GM23338 (cell line): ENCODE data around the gene IL11.

Source experiments
- EZH2 ChIP-seq: fragments of 200-600 bp; sonication (generic); IDR thresholded peaks from one replicate; pipeline ENCODE4 v1.8.0; 2017; ENCODE audit warnings: antibody characterized with exemption, mild to moderate bottlenecking, low read depth; ENCODE audit not compliant: unreplicated experiment
- POLR2AphosphoS5 ChIP-seq: IDR thresholded peaks from 2 replicates; pipeline ENCODE4 v1.6.1; 2016; ENCODE audit warnings: antibody characterized with exemption, low read depth
- TF ChIP-seq, protein P1 (sequence below), 2 experiments: fragments of 200-600 bp in 1 of 2; sonication (generic) in 1 of 2; conservative IDR thresholded peaks; 2 replicates each; pipeline versions ENCODE4 v1.5.1 to v1.6.1; 2016 to 2017; ENCODE audit warnings: antibody characterized with exemption in 2 of 2, low read depth in 2 of 2, mild to moderate bottlenecking in 2 of 2, moderate library complexity in 1 of 2

DNA sequence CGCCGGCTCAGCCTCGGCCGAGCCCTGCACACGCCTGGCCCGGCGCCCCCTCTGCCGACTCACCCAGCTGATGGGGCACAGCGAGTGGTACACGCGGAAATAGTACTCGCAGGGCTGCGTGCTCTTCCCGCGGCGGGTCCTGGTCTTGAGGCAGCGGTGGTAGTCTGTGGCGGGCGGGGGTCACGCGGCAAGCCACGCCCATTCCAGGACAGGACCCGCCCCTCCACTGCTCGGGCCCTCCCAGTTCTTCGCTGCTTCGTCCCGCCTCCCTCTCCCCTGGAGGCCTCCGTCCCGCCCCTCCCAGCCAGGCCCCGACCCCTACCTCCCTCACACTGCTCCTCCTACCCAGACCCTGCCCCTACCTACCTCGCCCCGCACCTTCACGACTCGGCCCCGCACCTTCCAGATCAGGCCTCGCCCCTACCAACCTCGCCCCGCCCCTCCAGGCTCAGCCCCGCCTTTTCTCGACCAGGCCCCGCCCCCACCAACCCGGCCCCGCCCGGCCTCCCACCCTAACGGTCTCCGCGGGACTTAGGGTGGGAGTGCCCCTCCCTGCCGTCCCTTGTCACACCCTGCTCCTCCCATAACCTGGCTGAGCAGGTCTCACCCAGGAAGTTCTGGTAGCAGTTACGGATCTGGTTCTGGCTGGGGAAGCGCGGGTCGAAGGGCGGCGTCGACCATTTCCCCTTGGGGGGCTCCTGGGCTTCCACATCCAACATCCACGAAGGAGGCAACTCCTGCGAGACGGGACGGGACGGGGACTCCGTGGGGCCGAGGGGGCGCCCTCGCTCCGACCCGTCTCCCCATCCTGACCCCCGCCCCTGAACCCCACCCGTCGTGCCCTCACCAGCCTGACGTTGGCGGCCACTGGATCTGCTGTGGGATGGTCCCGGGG lies 16.2 kb downstream of the IL11 start:
- TF ChIP-seq, protein P1, sequence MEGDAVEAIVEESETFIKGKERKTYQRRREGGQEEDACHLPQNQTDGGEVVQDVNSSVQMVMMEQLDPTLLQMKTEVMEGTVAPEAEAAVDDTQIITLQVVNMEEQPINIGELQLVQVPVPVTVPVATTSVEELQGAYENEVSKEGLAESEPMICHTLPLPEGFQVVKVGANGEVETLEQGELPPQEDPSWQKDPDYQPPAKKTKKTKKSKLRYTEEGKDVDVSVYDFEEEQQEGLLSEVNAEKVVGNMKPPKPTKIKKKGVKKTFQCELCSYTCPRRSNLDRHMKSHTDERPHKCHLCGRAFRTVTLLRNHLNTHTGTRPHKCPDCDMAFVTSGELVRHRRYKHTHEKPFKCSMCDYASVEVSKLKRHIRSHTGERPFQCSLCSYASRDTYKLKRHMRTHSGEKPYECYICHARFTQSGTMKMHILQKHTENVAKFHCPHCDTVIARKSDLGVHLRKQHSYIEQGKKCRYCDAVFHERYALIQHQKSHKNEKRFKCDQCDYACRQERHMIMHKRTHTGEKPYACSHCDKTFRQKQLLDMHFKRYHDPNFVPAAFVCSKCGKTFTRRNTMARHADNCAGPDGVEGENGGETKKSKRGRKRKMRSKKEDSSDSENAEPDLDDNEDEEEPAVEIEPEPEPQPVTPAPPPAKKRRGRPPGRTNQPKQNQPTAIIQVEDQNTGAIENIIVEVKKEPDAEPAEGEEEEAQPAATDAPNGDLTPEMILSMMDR (conservative IDR thresholded peaks at IDR 0.05; ENCODE audit: low read depth in 2 of 2): no peak
- TF ChIP-seq POLR2AphosphoS5: no peak; the same call in 1 of the 2 replicates
- TF ChIP-seq EZH2: no peak
